ENCODE measurements around the gene RAMP3.

Gene RAMP3

GRCh38 chr7:45225311-45225947, 67.8 kb downstream of the RAMP3 start:
- DNase-seq = no peak

DNA sequence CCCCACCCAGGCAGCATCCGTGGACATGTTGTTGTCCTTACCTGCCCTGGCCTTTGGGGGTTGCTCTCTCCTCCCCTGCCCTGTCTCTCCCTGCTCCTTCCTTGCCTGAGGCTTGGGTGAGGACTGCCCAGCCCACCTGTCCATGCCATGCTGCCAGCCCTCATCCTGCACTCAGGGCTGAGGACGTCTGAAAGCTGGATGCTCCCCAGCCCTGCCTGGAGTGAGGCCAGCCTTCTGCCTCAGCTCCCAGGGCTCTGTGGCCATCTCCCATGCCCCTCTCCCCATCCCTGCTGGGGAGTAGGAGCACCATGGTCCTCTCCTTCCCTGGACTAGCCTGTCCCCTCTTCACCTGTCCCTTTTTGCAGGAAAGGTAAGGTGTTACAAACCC, 68.4 kb downstream of the RAMP3 start:
- DNase-seq = no peak

GRCh38 chr7:45229156-45229920, 71.7 kb downstream of the RAMP3 start:
- no peak for DNase-seq

DNA sequence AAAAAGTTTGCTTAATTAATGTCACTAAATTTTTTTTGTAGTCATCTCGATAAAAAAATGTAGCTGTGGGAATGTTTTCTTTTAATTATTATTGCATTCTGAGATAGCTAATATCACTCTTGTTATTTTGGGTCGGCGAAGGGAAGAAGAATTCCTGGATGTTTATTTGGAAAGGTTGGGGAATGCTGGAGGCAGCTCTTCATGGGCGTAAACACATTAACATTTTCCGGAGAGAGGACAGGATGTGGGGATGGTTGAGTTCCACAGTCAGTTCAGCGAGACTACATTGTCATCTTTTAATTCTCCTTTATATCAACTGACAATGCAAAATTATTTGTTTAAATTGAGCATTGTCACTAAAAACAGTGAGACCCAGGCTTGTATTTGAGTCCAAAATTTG, 72.5 kb downstream of the RAMP3 start:
- DNase-seq = no peak

DNA sequence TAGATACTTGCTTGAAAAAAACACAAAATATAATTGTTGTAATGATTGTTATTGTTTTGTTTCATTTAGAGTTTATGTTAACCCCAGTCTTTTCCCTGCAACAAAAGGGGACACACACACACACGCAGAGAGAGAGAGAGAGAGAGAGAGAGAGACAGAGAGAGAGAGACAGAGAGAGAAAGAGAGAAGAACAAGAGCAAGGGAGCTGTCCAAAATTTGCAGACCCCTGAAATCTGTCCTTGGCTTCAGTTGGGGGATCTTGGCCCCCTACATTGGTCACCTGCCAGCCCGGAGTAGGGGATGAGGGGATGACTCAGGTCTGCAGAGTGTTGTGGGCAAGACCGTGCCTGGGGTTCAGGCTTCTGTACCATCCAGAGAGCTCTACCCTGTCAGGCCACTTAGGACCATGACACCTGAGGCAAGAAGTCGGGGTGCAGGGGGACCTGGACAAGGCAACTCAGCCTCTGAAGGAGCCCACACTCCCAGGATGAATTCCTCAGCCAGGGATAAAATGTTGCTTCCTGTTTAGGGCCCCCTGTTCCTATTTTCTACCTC, 73.1 kb downstream of the RAMP3 start:
- DNase-seq = no peak

DNA sequence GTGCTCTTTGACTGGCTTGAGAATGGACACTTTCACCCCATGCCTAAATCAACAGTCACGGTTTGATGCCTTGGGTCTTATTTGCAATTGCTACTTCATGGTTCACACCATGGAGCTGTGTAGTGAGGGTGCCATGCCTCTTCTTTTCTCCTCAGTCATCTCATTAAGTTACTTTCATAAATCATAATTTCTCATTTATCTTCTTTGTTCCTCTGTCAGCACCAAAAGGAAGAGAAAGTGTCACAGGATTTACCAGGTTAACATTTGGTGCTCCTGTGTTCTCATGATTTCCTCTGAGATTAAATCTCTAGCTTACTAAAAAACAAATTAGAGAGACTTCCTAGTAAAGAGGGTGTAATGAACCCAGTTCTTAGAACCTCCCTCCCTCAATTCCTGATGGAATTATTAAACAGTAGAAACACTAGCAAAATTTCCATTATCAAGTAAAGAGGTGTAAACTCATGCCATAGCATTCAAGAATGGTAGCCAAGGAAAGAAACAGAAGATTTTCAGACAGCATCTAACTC, 75.7 kb downstream of the RAMP3 start:
- no peak for DNase-seq
